NB4 (cell line): ENCODE measurements around the gene PEAK3.

Experiments used
- DNase-seq: peaks from one replicate; pipeline ENCODE4 v3.0.0; 2010; ENCODE audit warnings: low read depth
- H3K4me3 ChIP-seq: one replicate; pipeline ENCODE4 v1.5.1; 2011; ENCODE audit warnings: mild to moderate bottlenecking, low read depth, low read length, moderate library complexity
- MYC ChIP-seq: IDR thresholded peaks from 2 replicates; pipeline ENCODE4 v1.6.1; 2011; ENCODE audit warnings: low read depth, low read length
- POLR2A ChIP-seq: IDR thresholded peaks from 2 replicates; pipeline ENCODE4 v1.6.1; 2011; ENCODE audit warnings: mild to moderate bottlenecking; ENCODE audit not compliant: insufficient read length; ENCODE audit errors: extremely low read depth
- TF ChIP-seq, protein P1 (sequence below): IDR thresholded peaks from 2 replicates; pipeline ENCODE4 v1.6.1; 2011; ENCODE audit warnings: low read depth, low read length
- TF ChIP-seq, protein P2 (sequence below): IDR thresholded peaks from one replicate; pipeline ENCODE4 v1.5.1; 2012; ENCODE audit warnings: low read depth, low read length

PEAK3 gene

GRCh38 chr19:2235381-2236063, 46.5 kb downstream of the PEAK3 start:
- H3K4me3 ChIP-seq: peak overlapping the region; percentile 73
- peak; percentile 28 for DNase-seq
- TF ChIP-seq, protein P1, sequence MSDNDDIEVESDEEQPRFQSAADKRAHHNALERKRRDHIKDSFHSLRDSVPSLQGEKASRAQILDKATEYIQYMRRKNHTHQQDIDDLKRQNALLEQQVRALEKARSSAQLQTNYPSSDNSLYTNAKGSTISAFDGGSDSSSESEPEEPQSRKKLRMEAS: no peak
- TF ChIP-seq POLR2A (no peak), MYC (no peak)
- TF ChIP-seq, protein P2, sequence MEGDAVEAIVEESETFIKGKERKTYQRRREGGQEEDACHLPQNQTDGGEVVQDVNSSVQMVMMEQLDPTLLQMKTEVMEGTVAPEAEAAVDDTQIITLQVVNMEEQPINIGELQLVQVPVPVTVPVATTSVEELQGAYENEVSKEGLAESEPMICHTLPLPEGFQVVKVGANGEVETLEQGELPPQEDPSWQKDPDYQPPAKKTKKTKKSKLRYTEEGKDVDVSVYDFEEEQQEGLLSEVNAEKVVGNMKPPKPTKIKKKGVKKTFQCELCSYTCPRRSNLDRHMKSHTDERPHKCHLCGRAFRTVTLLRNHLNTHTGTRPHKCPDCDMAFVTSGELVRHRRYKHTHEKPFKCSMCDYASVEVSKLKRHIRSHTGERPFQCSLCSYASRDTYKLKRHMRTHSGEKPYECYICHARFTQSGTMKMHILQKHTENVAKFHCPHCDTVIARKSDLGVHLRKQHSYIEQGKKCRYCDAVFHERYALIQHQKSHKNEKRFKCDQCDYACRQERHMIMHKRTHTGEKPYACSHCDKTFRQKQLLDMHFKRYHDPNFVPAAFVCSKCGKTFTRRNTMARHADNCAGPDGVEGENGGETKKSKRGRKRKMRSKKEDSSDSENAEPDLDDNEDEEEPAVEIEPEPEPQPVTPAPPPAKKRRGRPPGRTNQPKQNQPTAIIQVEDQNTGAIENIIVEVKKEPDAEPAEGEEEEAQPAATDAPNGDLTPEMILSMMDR: no peak

DNA sequence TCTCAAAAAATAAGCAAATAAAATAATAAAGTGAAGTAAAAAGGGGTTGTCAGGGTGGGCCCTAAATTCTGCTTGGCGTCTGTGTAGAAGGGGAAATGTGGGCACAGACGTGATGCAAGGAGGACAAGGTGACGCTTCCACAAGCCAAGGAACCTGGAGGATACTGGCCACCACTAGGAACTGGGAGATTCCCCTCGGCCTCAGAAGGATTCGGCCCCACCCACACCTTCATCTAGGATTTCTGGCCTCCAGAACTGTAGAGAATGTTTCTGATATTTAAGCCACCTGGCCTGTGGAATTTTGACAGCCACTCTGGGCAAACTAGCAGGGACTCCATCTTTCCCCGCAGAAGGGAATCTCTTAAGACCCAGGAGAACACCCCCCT, 47.0 kb downstream of the PEAK3 start:
- no peak for DNase-seq
- TF ChIP-seq MYC: no peak
- TF ChIP-seq POLR2A: no peak
- TF ChIP-seq, protein P2: no peak
- TF ChIP-seq, protein P1: no peak
- H3K4me3 ChIP-seq: peak overlapping the region; percentile 73

GRCh38 chr19:2233601-2234280, 48.2 kb downstream of the PEAK3 start:
- no peak overlapping the region for H3K4me3 ChIP-seq
- TF ChIP-seq MYC: no peak
- TF ChIP-seq, protein P2: no peak
- TF ChIP-seq, protein P1: no peak
- TF ChIP-seq POLR2A: no peak
- no peak for DNase-seq

- TF ChIP-seq MYC (no peak), POLR2A (peak; percentile 21)
- TF ChIP-seq, protein P1: no peak
- TF ChIP-seq, protein P2: no peak
- peak; percentile 47 for DNase-seq
- no peak overlapping the region for H3K4me3 ChIP-seq
Observed at GRCh38 chr19:2232286-2233151, 49.5 kb downstream of the PEAK3 start.

DNA sequence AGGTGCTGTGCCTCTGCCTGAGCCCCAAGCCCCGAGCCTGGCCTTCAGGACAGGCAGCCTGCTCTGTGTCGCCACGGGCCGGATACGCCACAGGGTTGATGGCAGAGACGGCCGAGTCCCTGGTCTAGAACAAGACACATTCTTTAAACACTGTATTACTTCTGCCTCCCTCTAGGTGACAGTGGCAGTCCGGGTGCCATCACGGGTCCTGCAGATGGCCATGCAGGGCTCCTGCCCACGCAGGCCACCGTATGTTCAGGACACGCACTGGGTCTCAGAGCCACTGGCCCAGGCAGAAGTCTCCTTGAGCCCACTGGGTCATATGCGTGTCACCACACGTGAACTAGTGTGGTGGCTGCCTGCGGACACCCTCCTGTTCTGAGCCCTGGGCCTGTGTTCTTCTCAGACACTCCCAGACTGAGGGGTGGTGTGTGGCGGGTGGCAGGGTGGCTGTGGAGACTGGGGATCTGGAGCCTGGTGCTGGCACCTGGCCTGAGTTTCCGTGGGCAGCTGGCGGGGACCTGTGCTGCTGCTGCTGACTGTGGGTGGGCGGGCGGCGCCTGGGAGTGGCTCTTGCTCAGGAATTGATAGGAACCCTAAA, 50.3 kb downstream of the PEAK3 start:
- peak; percentile 52 for DNase-seq
- TF ChIP-seq, protein P2: no peak
- TF ChIP-seq MYC (peak; percentile 23; the same call in 1 of the 2 replicates), POLR2A (peak; percentile 8)
- TF ChIP-seq, protein P1: no peak
- H3K4me3 ChIP-seq: no peak overlapping the region
